Cardiac atrium fibroblast (primary cell): ENCODE data around the gene JMY. TPM values are rescaled to one million over a fixed set of nuclear protein-coding genes. Genes with fewer than 3 reads are reported as not detected.

Source experiments
- total RNA-seq: library from RNA; depleted of rRNA; stranded (reverse); fragments of >200 nt; gene quantifications from 2 replicates; pipeline ENCODE4 v1.2.3, GENCODE V29; 2015

JMY gene
- total RNA-seq = 8.8 and 12.6 TPM in 2 replicates

GRCh38 chr5:79235634-79236361 is at the start of gene JMY:
TSS of gene JMY (plus strand) at chr5:79236131. CDS start at chr5:79236651, 520 bp downstream.

Other genes with a start within 250 kb of the JMY start
- gene DMGDH, start 166.5 kb upstream of the JMY start, total RNA-seq = 4.9 TPM in 1 of 2 replicates, not detected in the other
- gene BHMT2, start 166.4 kb upstream of the JMY start, total RNA-seq = 1.5 TPM in 1 of 2 replicates, not detected in the other
- not detected in 2 replicates for gene BHMT, start 124.3 kb upstream of the JMY start, total RNA-seq